Panc1 (cell line): ENCODE measurements around the gene DNMT3A. TPM values are rescaled to one million over a fixed set of nuclear protein-coding genes. Genes with fewer than 3 reads are reported as not detected.

Experiments
- ATAC-seq: fragments of 200-7000 bp; cut with Tn5 transposase; 2 replicates; pipeline ENCODE4 v1.9.1; 2020; ENCODE audit warnings: mild to moderate bottlenecking, moderate library complexity
- BruUV-seq: library from RNA; stranded (reverse); fragments of 400-500 nt; replicated peaks from 2 replicates; lab custom pipeline; 2021; lab: Mats Ljungman, UMichigan
- CTCF ChIA-PET: fragments of 300-600 bp; sonication (Branson Sonifier 250); formaldehyde crosslinking; loops from one replicate; lab custom pipeline; 2022; ENCODE audit warnings: antibody characterized with exemption; lab: Charles Lee
- POLR2A ChIA-PET: fragments of 300-600 bp; sonication (Branson Sonifier 250); formaldehyde crosslinking; loops from one replicate; lab custom pipeline; 2022; ENCODE audit warnings: antibody characterized with exemption; lab: Charles Lee
- DNase-seq: peaks from one replicate; pipeline ENCODE4 v3.0.0-alpha.2; 2010; ENCODE audit warnings: low read depth, low spot score
- H3K27ac ChIP-seq: 2 replicates; pipeline ENCODE4 v1.5.1; 2011; ENCODE audit warnings: mild to moderate bottlenecking, low read length, inconsistent platforms
- H3K27me3 ChIP-seq: fragments of 200-500 bp; sonication (Bioruptor generic); 2 replicates; pipeline ENCODE4 v1.6.0; 2014; ENCODE audit warnings: low read length, inconsistent platforms; ENCODE audit not compliant: control insufficient read depth, insufficient read depth
- H3K36me3 ChIP-seq: fragments of 200-500 bp; sonication (Bioruptor generic); 2 replicates; pipeline ENCODE4 v1.5.1; 2014; ENCODE audit warnings: inconsistent platforms, mild to moderate bottlenecking, low read length, moderate library complexity; ENCODE audit not compliant: control insufficient read depth, insufficient read depth
- H3K4me1 ChIP-seq: 2 replicates; pipeline ENCODE4 v1.5.1; 2011; ENCODE audit warnings: inconsistent platforms, mild to moderate bottlenecking, low read length, moderate library complexity; ENCODE audit not compliant: control insufficient read depth, insufficient read depth
- H3K4me3 ChIP-seq, 2 experiments: 2 replicates each; pipeline ENCODE4 v1.5.1; 2011 to 2012; ENCODE audit warnings: low read depth in 2 of 2, low read length in 2 of 2, mild to moderate bottlenecking in 2 of 2, inconsistent platforms in 1 of 2, moderate library complexity in 1 of 2
- H3K9me3 ChIP-seq: fragments of 200-500 bp; sonication (Bioruptor generic); 2 replicates; pipeline ENCODE4 v1.5.1; 2014; ENCODE audit warnings: low read depth, mild to moderate bottlenecking, inconsistent platforms, low read length, moderate library complexity; ENCODE audit not compliant: control insufficient read depth, insufficient read depth
- CTCF ChIP-seq: fragments of 450-650 bp; IDR thresholded peaks from 2 replicates; pipeline ENCODE4 v1.5.1; 2017; ENCODE audit warnings: mild to moderate bottlenecking
- POLR2AphosphoS5 ChIP-seq: IDR thresholded peaks from 2 replicates; pipeline ENCODE4 v1.6.1; 2012; ENCODE audit warnings: mild to moderate bottlenecking, low read depth, low read length, moderate library complexity
- REST ChIP-seq, 2 experiments: IDR thresholded peaks; 2 replicates each; pipeline ENCODE4 v1.6.1; 2011 to 2012; ENCODE audit warnings: low read depth in 2 of 2, control low read depth in 1 of 2, low read length in 1 of 2, mild to moderate bottlenecking in 1 of 2, moderate library complexity in 1 of 2; ENCODE audit not compliant: insufficient read depth in 1 of 2
- SIN3A ChIP-seq: IDR thresholded peaks from 2 replicates; pipeline ENCODE4 v1.6.1; 2012; ENCODE audit warnings: low read depth, mild to moderate bottlenecking, low read length, moderate library complexity, borderline replicate concordance; ENCODE audit not compliant: insufficient read depth
- TCF7L2 ChIP-seq: IDR thresholded peaks from 2 replicates; pipeline ENCODE4 v1.6.1; 2011; ENCODE audit warnings: mild to moderate bottlenecking, low read depth, low read length, inconsistent platforms
- in situ Hi-C: cut with HindIII; loops from 2 replicates; pipeline ENCODE4 v1.10.0; 2016; ENCODE audit warnings: low sequenced_read_pairs, low pct_unique_long_range_greater_than_20kb
- intact Hi-C: fragments of 100-400 bp; cut with micrococcal nuclease; formaldehyde crosslinking; loops from one replicate; pipeline ENCODE4 v1.10.0; 2022; ENCODE audit not compliant: unreplicated experiment
- total RNA-seq: library from RNA; stranded (reverse); gene quantifications from one replicate; pipeline ENCODE4 v1.2.1, GENCODE V29; 2021; ENCODE audit not compliant: unreplicated experiment

The DNMT3A gene
- total RNA-seq, 1 experiment from 2014 or later = 29.3 TPM

GRCh38 chr2:25311865-25312575 lies 29.7 kb downstream of the DNMT3A start:
- Histone ChIP-seq H3K4me3 (no peak overlapping the region), H3K36me3 (no peaks in the 10 kb centered on the region), H3K27me3 (no peaks in the 10 kb centered on the region), H3K4me1 (peaks cover 7% of the 10 kb centered on the region; the same call in 1 of the 2 replicates), H3K9me3 (no peaks in the 10 kb centered on the region), H3K27ac (no peak overlapping the region)
- no peak for DNase-seq
- ChIA-PET POLR2A (no interaction called here), CTCF (no interaction called here)
- intact Hi-C loops (no loop called here), in situ Hi-C loops (no loop called here)
- no peak for ATAC-seq
- no TSS peak for BruUV-seq
- TF ChIP-seq POLR2AphosphoS5 (no peak), TCF7L2 (no peak), CTCF (no peak), SIN3A (no peak), REST (IDR thresholded peaks at IDR 0.05; ENCODE audit: insufficient read depth in 1 of 2, low read depth in 2 of 2, low read length in 1 of 2) (no peak)

GRCh38 chr2:25310965-25311864 lies 30.5 kb downstream of the DNMT3A start:
- intact Hi-C loops (no loop called here), in situ Hi-C loops (no loop called here)
- no peak for ATAC-seq
- no peak for TF ChIP-seq POLR2AphosphoS5
- no peak for TF ChIP-seq CTCF
- no peak for TF ChIP-seq REST (IDR thresholded peaks at IDR 0.05; ENCODE audit: insufficient read depth in 1 of 2, low read depth in 2 of 2, low read length in 1 of 2)
- no peak for TF ChIP-seq TCF7L2
- TF ChIP-seq SIN3A = no peak
- Histone ChIP-seq H3K4me3 (no peak overlapping the region), H3K27me3 (no peaks in the 10 kb centered on the region), H3K9me3 (no peaks in the 10 kb centered on the region), H3K36me3 (no peaks in the 10 kb centered on the region), H3K4me1 (peaks cover 7% of the 10 kb centered on the region; the same call in 1 of the 2 replicates), H3K27ac (no peak overlapping the region)
- POLR2A ChIA-PET = no interaction called here
- BruUV-seq = no TSS peak
- CTCF ChIA-PET = no interaction called here
- DNase-seq = no peak
